Activated CD4-positive, alpha-beta T cell treated with anti-CD3 and anti-CD28 coated beads, Interleukin-2, amount 10 ng/mL, durations not matched to agents 7 days and 5 days (primary cell): ENCODE results near the gene WDFY4. TPM values are rescaled to one million over a fixed set of nuclear protein-coding genes. Genes with fewer than 3 reads are reported as not detected.

Experiments used
- CTCF ChIA-PET: fragments of 350-600 bp; sonication (Branson Sonifier 250); formaldehyde crosslinking; loops from one replicate; lab custom pipeline; 2021; ENCODE audit warnings: antibody characterized with exemption; lab: Charles Lee
- POLR2A ChIA-PET: fragments of 350-600 bp; sonication (Branson Sonifier 250); formaldehyde crosslinking; loops from one replicate; lab custom pipeline; 2021; ENCODE audit warnings: antibody characterized with exemption; lab: Charles Lee
- DNase-seq: peaks from one replicate; pipeline ENCODE4 v3.0.0-alpha.2; 2020
- H3K27ac Mint-ChIP-seq: one replicate; pipeline ENCODE4 v1.8.0; 2021; ENCODE audit warnings: mild to moderate bottlenecking, moderate library complexity, mixed read lengths
- H3K27me3 Mint-ChIP-seq: one replicate; pipeline ENCODE4 v1.8.0; 2021; ENCODE audit warnings: mixed read lengths
- H3K36me3 Mint-ChIP-seq: one replicate; pipeline ENCODE4 v1.8.0; 2021; ENCODE audit warnings: low read depth, mixed read lengths
- H3K4me1 Mint-ChIP-seq: one replicate; pipeline ENCODE4 v1.8.0; 2021; ENCODE audit warnings: mixed read lengths
- H3K4me3 Mint-ChIP-seq: one replicate; pipeline ENCODE4 v1.8.0; 2021; ENCODE audit warnings: mild to moderate bottlenecking, moderate library complexity, mixed read lengths
- H3K9me3 Mint-ChIP-seq: one replicate; pipeline ENCODE4 v1.8.0; 2021; ENCODE audit warnings: mixed read lengths
- total RNA-seq, 2 experiments: library from RNA; stranded (reverse); gene quantifications; one replicate each; pipeline ENCODE4 v1.2.3, GENCODE V29; 2021

WDFY4 gene
- total RNA-seq, 2 experiments from 2014 or later, result 0.37 to 0.40 TPM

- CTCF ChIA-PET, result no interaction called here
- no peaks in the 10 kb centered on the region for H3K36me3 Mint-ChIP-seq
- H3K4me3 Mint-ChIP-seq, result no peak overlapping the region
Observed at GRCh38 chr10:48735836-48736390, 51.2 kb downstream of the WDFY4 start.

GRCh38 chr10:48736596-48736995 is 51.9 kb downstream of the WDFY4 start:
- no peak overlapping the region for H3K4me3 Mint-ChIP-seq
- DNase-seq, result no peak
- no peaks in the 10 kb centered on the region for H3K4me1 Mint-ChIP-seq
- ChIA-PET CTCF (no interaction called here), POLR2A (no interaction called here)
- H3K27me3 Mint-ChIP-seq, result peaks cover 5% of the 10 kb centered on the region
- no peaks in the 10 kb centered on the region for H3K36me3 Mint-ChIP-seq
- no peaks in the 10 kb centered on the region for H3K9me3 Mint-ChIP-seq
- no peak overlapping the region for H3K27ac Mint-ChIP-seq

More at GRCh38 chr10:48735836-48736390, 51.2 kb downstream of the WDFY4 start:
- no peak overlapping the region for H3K27ac Mint-ChIP-seq
- H3K9me3 Mint-ChIP-seq, result no peaks in the 10 kb centered on the region
- POLR2A ChIA-PET, result no interaction called here
- no peaks in the 10 kb centered on the region for H3K4me1 Mint-ChIP-seq
- no peak for DNase-seq
- H3K27me3 Mint-ChIP-seq, result peaks cover 5% of the 10 kb centered on the region

- Mint-ChIP-seq H3K4me1 (no peaks in the 10 kb centered on the region), H3K4me3 (no peak overlapping the region), H3K27me3 (peaks cover 5% of the 10 kb centered on the region), H3K27ac (no peak overlapping the region), H3K36me3 (no peaks in the 10 kb centered on the region), H3K9me3 (no peaks in the 10 kb centered on the region)
- ChIA-PET POLR2A (no interaction called here), CTCF (no interaction called here)
- DNase-seq, result no peak
Observed at GRCh38 chr10:48737886-48738285, 53.2 kb downstream of the WDFY4 start.

- Mint-ChIP-seq H3K36me3 (no peaks in the 10 kb centered on the region), H3K27ac (no peak overlapping the region), H3K4me3 (no peak overlapping the region), H3K27me3 (peaks cover 5% of the 10 kb centered on the region), H3K4me1 (no peaks in the 10 kb centered on the region), H3K9me3 (no peaks in the 10 kb centered on the region)
- POLR2A ChIA-PET, result no interaction called here
- no peak for DNase-seq
- CTCF ChIA-PET, result no interaction called here
Observed at GRCh38 chr10:48739170-48739569, 54.5 kb downstream of the WDFY4 start.

GRCh38 chr10:48740015-48740707 is 55.5 kb downstream of the WDFY4 start:
- no peak overlapping the region for H3K4me3 Mint-ChIP-seq

GRCh38 chr10:48740988-48741387 is 56.3 kb downstream of the WDFY4 start:
- Mint-ChIP-seq H3K4me1 (no peaks in the 10 kb centered on the region), H3K9me3 (no peaks in the 10 kb centered on the region), H3K27me3 (peaks cover 5% of the 10 kb centered on the region), H3K4me3 (no peak overlapping the region), H3K27ac (no peak overlapping the region), H3K36me3 (no peaks in the 10 kb centered on the region)
- ChIA-PET CTCF (no interaction called here), POLR2A (no interaction called here)
- no peak for DNase-seq

More at GRCh38 chr10:48740015-48740707, 55.5 kb downstream of the WDFY4 start:
- DNase-seq, result no peak
- H3K4me1 Mint-ChIP-seq, result no peaks in the 10 kb centered on the region
- H3K27ac Mint-ChIP-seq, result no peak overlapping the region
- H3K36me3 Mint-ChIP-seq, result no peaks in the 10 kb centered on the region
- ChIA-PET POLR2A (no interaction called here), CTCF (no interaction called here)
- no peaks in the 10 kb centered on the region for H3K9me3 Mint-ChIP-seq
- peaks cover 5% of the 10 kb centered on the region for H3K27me3 Mint-ChIP-seq

- CTCF ChIA-PET, result interaction anchor here (1.4 kb wide), 1 partner anchor 10 kb away, joined by 3 read pairs; no protein-coding TSS in a partner anchor
- DNase-seq, result no peak
- H3K27ac Mint-ChIP-seq, result no peak overlapping the region
Observed at GRCh38 chr10:48742891-48743860, 58.5 kb downstream of the WDFY4 start.

GRCh38 chr10:48744587-48744986 is 59.9 kb downstream of the WDFY4 start:
- ChIA-PET CTCF (no interaction called here), POLR2A (no interaction called here)
- no peak overlapping the region for H3K27ac Mint-ChIP-seq

More at GRCh38 chr10:48742891-48743860, 58.5 kb downstream of the WDFY4 start:
- POLR2A ChIA-PET, result no interaction called here
- Mint-ChIP-seq H3K9me3 (no peaks in the 10 kb centered on the region), H3K4me1 (no peaks in the 10 kb centered on the region), H3K36me3 (no peaks in the 10 kb centered on the region), H3K27me3 (no peaks in the 10 kb centered on the region), H3K4me3 (no peak overlapping the region)

GRCh38 chr10:48745662-48746245 is 61.1 kb downstream of the WDFY4 start:
- Mint-ChIP-seq H3K27ac (no peak overlapping the region), H3K9me3 (no peaks in the 10 kb centered on the region), H3K27me3 (no peaks in the 10 kb centered on the region), H3K36me3 (no peaks in the 10 kb centered on the region), H3K4me3 (no peak overlapping the region), H3K4me1 (no peaks in the 10 kb centered on the region)
- DNase-seq, result no peak
- POLR2A ChIA-PET, result no interaction called here
- CTCF ChIA-PET, result no interaction called here

More at GRCh38 chr10:48744587-48744986, 59.9 kb downstream of the WDFY4 start:
- Mint-ChIP-seq H3K4me3 (no peak overlapping the region), H3K27me3 (no peaks in the 10 kb centered on the region), H3K9me3 (no peaks in the 10 kb centered on the region), H3K36me3 (no peaks in the 10 kb centered on the region), H3K4me1 (no peaks in the 10 kb centered on the region)
- no peak for DNase-seq

- Mint-ChIP-seq H3K27ac (no peak overlapping the region), H3K4me3 (no peak overlapping the region), H3K27me3 (no peaks in the 10 kb centered on the region), H3K9me3 (no peaks in the 10 kb centered on the region), H3K4me1 (no peaks in the 10 kb centered on the region), H3K36me3 (no peaks in the 10 kb centered on the region)
- POLR2A ChIA-PET, result no interaction called here
- no peak for DNase-seq
- CTCF ChIA-PET, result no interaction called here
Observed at GRCh38 chr10:48748573-48748972, 63.9 kb downstream of the WDFY4 start.

- Mint-ChIP-seq H3K9me3 (no peaks in the 10 kb centered on the region), H3K27me3 (no peaks in the 10 kb centered on the region), H3K27ac (no peak overlapping the region), H3K36me3 (no peaks in the 10 kb centered on the region), H3K4me1 (no peaks in the 10 kb centered on the region), H3K4me3 (no peak overlapping the region)
- POLR2A ChIA-PET, result no interaction called here
- DNase-seq, result no peak
- CTCF ChIA-PET, result no interaction called here
Observed at GRCh38 chr10:48749254-48749787, 64.6 kb downstream of the WDFY4 start.

- H3K36me3 Mint-ChIP-seq, result no peaks in the 10 kb centered on the region
- no peak for DNase-seq
- no peak overlapping the region for H3K4me3 Mint-ChIP-seq
- H3K27me3 Mint-ChIP-seq, result no peaks in the 10 kb centered on the region
- ChIA-PET CTCF (no interaction called here), POLR2A (no interaction called here)
- H3K27ac Mint-ChIP-seq, result no peak overlapping the region
- H3K9me3 Mint-ChIP-seq, result no peaks in the 10 kb centered on the region
- no peaks in the 10 kb centered on the region for H3K4me1 Mint-ChIP-seq
Observed at GRCh38 chr10:48750019-48750418, 65.3 kb downstream of the WDFY4 start.
